Uterus (tissue), 4 donors: ENCODE results near the gene DNMT3A. TPM values are rescaled to one million over a fixed set of nuclear protein-coding genes. Genes with fewer than 3 reads are reported as not detected.

Experiments used
- DNase-seq, 2 donors: peaks; one replicate each; pipeline ENCODE4 v3.0.0-alpha.2; 2019 to 2020
- H3K27ac ChIP-seq, 2 donors: fragments of 200-600 bp; sonication (generic); 1 replicate in 1 of 2; 2 replicates in 1 of 2; pipeline ENCODE4 v1.5.1; 2016 to 2018
- H3K27me3 ChIP-seq, 2 donors: fragments of 200-600 bp; sonication (generic); one replicate each; pipeline ENCODE4 v1.5.1; 2018 to 2019; ENCODE audit warnings: control low read depth in 1 of 2
- H3K36me3 ChIP-seq, 2 donors: fragments of 200-600 bp; sonication (generic); one replicate each; pipeline ENCODE4 v1.5.1; 2019; ENCODE audit warnings: control low read depth in 1 of 2
- H3K4me1 ChIP-seq, 2 donors: fragments of 200-600 bp; sonication (generic); one replicate each; pipeline ENCODE4 v1.5.1; 2018 to 2019; ENCODE audit warnings: control low read depth in 1 of 2
- H3K4me3 ChIP-seq, 2 donors: fragments of 200-600 bp; sonication (generic); 1 replicate in 1 of 2; 2 replicates in 1 of 2; pipeline ENCODE4 v1.5.1; 2018 to 2019; ENCODE audit warnings: mild to moderate bottlenecking in 1 of 2
- H3K9me3 ChIP-seq, 2 donors: fragments of 200-600 bp; sonication (generic); one replicate each; pipeline ENCODE4 v1.5.1; 2019; ENCODE audit warnings: control low read depth in 1 of 2
- CTCF ChIP-seq, 4 experiments: fragments of 200-600 bp in 2 of 4; fragments of 450-650 bp in 2 of 4; sonication (generic) in 2 of 4; IDR thresholded peaks; one replicate each; pipeline ENCODE4 v1.5.1; 2016 to 2019; ENCODE audit warnings: antibody characterized with exemption in 4 of 4, mild to moderate bottlenecking in 2 of 4, moderate library complexity in 1 of 4
- POLR2A ChIP-seq, 2 donors: fragments of 450-650 bp; IDR thresholded peaks; one replicate each; pipeline ENCODE4 v1.6.1; 2016; ENCODE audit warnings: antibody characterized with exemption in 2 of 2, mild to moderate bottlenecking in 1 of 2, moderate library complexity in 1 of 2
- intact Hi-C: fragments of 100-400 bp; cut with DNase I; formaldehyde crosslinking; loops from one replicate; pipeline ENCODE4 v1.15.1; 2023; ENCODE audit warnings: low total_unique reads
- total RNA-seq, 4 donors: library from RNA; depleted of rRNA in 3 of 4; stranded (reverse); fragments of >200 nt in 3 of 4; gene quantifications; one replicate each; pipeline versions ENCODE4 v1.1.0 to v1.2.4, GENCODE V29; 2014 to 2023
- donor health status: DM: yes; HTN: yes; CAD: no.

The DNMT3A gene
- total RNA-seq, 4 donors from 2014 or later = 2.3 to 95.8 (median 29.9) TPM

- intact Hi-C loops = no loop called here
- DNase-seq = no peak
- H3K36me3 ChIP-seq = no peaks in the 10 kb centered on the region
- TF ChIP-seq CTCF (IDR thresholded peaks at IDR 0.05) = no peak
- TF ChIP-seq POLR2A (IDR thresholded peaks at IDR 0.05) = no peak
- no peak overlapping the region for H3K4me3 ChIP-seq
- no peaks in the 10 kb centered on the region for H3K9me3 ChIP-seq
- no peaks in the 10 kb centered on the region for H3K27me3 ChIP-seq
- no peak overlapping the region for H3K27ac ChIP-seq
- peaks cover 0 to 9% of the 10 kb centered on the region in 2 donors for H3K4me1 ChIP-seq
These were observed 93.8 kb downstream of the DNMT3A start for GRCh38 chr2:25247792-25248512.

- DNase-seq = no peak
- peaks cover 0 to 5% of the 10 kb centered on the region in 2 donors for H3K4me1 ChIP-seq
- no peak overlapping the region for H3K27ac ChIP-seq
- H3K36me3 ChIP-seq = no peaks in the 10 kb centered on the region
- intact Hi-C loops = no loop called here
- H3K4me3 ChIP-seq = no peak overlapping the region
- no peak for TF ChIP-seq POLR2A (IDR thresholded peaks at IDR 0.05)
- no peak for TF ChIP-seq CTCF (IDR thresholded peaks at IDR 0.05)
- no peaks in the 10 kb centered on the region for H3K27me3 ChIP-seq
- H3K9me3 ChIP-seq = no peaks in the 10 kb centered on the region
These were observed 95.0 kb downstream of the DNMT3A start for GRCh38 chr2:25246558-25247290.

GRCh38 chr2:25246001-25246400 is 95.7 kb downstream of the DNMT3A start:
- Histone ChIP-seq H3K27ac (no peak overlapping the region), H3K4me3 (no peak overlapping the region), H3K36me3 (no peaks in the 10 kb centered on the region), H3K4me1 (no peaks in the 10 kb centered on the region), H3K9me3 (no peaks in the 10 kb centered on the region), H3K27me3 (no peaks in the 10 kb centered on the region)
- DNase-seq = no peak
- TF ChIP-seq POLR2A (IDR thresholded peaks at IDR 0.05) (no peak), CTCF (IDR thresholded peaks at IDR 0.05) (no peak)
- intact Hi-C loops = no loop called here

GRCh38 chr2:25245141-25245540 is 96.6 kb downstream of the DNMT3A start:
- intact Hi-C loops = no loop called here
- TF ChIP-seq CTCF (IDR thresholded peaks at IDR 0.05) = no peak
- TF ChIP-seq POLR2A (IDR thresholded peaks at IDR 0.05) = no peak
- H3K36me3 ChIP-seq = no peaks in the 10 kb centered on the region

GRCh38 chr2:25243995-25244394 is 97.7 kb downstream of the DNMT3A start:
- no peaks in the 10 kb centered on the region for H3K9me3 ChIP-seq
- H3K27ac ChIP-seq = no peak overlapping the region
- TF ChIP-seq CTCF (IDR thresholded peaks at IDR 0.05) (no peak), POLR2A (IDR thresholded peaks at IDR 0.05) (no peak)
- intact Hi-C loops = no loop called here
- H3K4me1 ChIP-seq = no peaks in the 10 kb centered on the region
- no peaks in the 10 kb centered on the region for H3K27me3 ChIP-seq
- no peak overlapping the region for H3K4me3 ChIP-seq
- H3K36me3 ChIP-seq = no peaks in the 10 kb centered on the region
- DNase-seq = no peak

More at GRCh38 chr2:25245141-25245540, 96.6 kb downstream of the DNMT3A start:
- no peaks in the 10 kb centered on the region for H3K27me3 ChIP-seq
- no peak overlapping the region for H3K4me3 ChIP-seq
- no peaks in the 10 kb centered on the region for H3K4me1 ChIP-seq
- no peak for DNase-seq
- H3K9me3 ChIP-seq = no peaks in the 10 kb centered on the region
- no peak overlapping the region for H3K27ac ChIP-seq
